Femur (tissue), 1 donor: ENCODE results near the gene ZNF695.
A peak's percentile ranks its signal among the peaks of the same experiment; 100 is the strongest.
"Not testable (repeated sequence)": the region's sequence is repeated elsewhere in the genome, so short reads cannot be mapped to it uniquely, and the experiment has no call there.

Experiments
- DNase-seq: peaks from one replicate; pipeline ENCODE4 v3.0.0-alpha.2; 2017

Gene ZNF695

DNA sequence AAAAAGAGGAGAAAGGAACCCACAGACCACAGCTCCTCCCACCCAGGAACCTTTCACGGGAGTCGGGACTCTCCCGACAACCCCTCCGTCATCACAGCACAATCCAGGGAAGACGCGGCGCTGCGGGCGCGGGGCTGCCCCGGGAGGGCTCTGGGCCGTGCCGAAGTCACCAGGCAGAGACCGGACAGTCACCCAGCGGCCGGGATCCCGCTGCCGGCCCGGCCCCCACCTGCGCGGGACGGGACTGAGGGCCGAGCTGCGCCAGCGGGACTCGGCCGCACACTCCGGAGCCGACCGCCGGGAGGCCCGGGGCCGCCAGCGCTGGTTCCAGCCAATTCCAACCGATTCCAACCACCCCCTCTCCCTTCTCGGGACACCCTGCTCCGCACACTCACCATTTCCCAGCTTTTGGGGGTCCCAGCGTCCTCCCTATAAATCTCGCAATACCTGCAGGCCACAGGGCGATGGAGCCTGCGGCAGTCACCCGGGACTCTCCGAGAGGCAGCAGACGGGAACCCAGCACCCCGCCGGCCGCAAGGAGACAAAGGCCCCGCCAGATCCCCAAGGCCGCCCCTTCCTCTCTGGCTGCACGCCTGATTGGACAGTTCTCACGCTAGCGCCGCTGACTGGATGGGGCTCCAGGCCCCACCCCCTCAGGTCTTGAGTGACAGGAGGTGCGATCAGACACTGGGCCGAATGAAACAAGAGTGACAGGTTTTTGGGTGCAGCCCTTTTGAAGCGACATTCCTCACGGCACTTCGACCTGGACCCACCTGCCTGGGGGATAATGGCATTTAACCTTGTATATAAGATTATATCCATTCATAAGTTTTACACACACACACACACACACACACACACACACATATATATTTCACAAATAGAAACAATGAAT lies at the start of gene ZNF695:
Gene ZNF695, minus strand, starts transcription at position 547 of the 895 bp plus-strand sequence. Its CDS starts 149 bp downstream, at position 398.
- peak; percentile 95 for DNase-seq

DNA sequence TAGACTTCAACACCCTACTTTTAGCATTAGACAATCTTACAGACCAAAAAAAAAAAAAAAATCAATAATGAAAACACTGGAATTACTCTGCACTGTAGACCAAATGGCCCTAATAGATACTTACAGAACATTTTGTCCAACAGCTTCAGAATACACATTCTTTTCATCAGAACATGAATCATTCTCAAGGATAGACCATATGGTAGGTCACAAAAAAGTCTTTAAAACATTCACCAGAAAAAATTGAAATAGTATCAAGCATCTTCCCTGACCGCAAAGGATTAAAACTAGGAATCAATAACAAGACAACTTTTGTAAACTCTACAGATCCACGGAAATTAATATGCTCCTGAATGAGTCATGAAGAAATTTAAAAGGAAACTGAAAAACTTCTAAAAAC lies 48.2 kb upstream of the ZNF695 start:
- DNase-seq = no peak

DNA sequence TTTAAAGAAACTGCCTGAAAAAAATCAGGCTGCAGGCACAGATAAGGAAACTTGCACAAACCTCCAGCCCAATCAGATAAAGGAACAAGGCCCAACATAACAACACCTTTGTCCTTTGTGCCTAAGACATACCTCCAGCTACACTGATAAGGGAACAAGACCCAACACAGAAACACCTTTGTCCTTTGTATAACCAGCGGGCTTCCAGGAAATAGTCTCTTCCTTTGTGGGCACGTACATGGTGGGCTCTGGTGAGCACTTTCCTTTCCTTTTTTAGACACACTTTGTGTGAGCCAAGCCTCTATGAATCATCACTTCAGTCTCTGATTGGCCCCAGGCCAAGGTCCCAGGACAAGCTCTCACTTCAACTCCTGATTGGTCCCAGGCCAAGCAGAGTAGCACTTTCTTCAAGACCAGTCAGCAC lies 47.1 kb upstream of the ZNF695 start:
- DNase-seq = no peak

DNA sequence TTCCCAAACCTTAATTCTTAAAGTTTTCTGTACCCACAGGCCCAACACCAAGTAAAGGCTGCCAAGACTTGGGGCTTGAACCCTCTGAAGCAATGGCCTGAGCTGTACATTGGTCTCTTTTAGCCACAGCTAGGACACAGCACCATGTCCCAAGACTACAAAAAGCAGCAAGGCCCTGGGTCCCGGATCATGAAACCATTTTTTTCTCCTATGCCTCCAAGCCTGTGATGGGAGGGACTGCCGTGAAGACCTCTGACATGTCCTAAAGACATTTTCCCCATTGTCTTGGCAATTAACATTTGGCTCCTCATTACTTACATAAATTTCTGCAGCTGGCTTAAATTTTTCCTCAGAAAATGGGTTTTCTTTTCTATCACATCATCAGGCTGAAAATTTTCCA lies 39.8 kb upstream of the ZNF695 start:
- DNase-seq = no peak

DNA sequence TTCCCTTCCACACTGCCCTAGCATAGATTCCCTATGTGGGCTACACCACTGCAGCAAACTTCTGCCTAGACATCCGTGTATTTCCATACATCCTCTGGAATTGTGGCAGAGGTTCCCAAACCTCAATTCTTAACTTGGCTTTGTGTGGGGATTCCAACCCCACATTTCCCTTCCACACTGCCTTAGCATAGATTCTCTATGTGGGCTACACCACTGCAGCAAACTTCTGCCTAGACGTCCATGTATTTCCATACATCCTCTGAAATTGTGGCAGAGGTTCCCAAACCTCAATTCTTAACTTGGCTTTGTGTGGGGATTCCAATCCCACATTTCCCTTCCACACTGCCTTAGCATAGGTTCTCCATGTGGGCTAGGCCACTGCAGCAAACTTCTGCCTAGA lies 39.4 kb upstream of the ZNF695 start:
- DNase-seq = no peak

DNA sequence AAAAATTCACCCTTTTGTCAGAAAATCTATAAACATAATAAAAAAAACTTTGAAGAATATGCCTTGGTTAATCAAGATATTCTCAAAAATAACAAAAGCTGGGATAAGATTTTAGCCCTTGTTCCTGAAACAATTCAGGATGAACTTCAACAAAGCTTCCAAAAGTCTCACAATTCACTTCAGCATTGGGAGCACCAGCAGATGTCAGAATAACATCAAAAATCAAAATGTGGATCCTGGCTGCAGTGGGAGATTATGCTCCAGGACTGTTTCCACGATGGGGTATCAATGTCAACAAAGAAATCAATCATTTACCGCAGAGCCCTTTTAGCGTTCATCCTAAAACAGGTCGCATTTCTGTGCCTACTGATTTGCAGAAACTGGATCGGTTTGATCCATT lies 35.5 kb upstream of the ZNF695 start:
- no peak for DNase-seq

DNA sequence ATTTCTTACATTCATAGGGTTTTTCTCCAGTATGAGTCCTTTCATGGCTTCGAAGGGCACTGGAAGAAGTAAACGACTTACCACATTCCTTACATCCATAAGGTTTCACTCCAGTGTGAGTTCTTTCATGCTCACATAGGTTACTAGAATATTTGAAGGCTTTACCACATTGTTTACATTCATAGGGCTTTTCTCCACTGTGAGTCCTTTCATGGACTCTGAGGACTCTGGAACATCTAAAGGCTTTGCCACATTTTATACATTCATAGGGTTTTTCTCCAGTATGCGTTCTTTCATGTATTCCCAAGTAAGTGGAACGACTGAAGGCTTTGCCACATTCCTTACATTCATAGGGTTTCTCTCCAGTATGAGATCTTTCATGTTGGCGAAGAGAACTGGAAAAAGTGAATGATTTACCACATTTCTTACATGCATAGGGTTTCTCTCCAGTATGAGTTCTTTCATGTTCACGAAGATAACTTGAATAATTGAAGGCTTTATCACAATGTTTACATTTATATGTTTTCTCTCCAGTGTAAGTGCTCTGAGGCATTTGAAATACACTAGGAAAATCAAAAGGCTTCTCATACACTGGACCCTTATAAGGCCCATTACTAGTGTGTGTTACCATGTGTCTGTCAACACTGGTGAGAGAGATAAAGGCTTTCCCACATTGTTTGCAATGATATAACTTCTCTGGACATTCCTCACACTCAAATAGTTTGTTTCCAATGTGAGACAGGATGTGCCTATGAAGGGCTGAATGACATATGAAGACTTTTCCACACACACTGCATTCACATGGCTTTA lies 29.9 kb upstream of the ZNF695 start:
- DNase-seq = no peak

DNA sequence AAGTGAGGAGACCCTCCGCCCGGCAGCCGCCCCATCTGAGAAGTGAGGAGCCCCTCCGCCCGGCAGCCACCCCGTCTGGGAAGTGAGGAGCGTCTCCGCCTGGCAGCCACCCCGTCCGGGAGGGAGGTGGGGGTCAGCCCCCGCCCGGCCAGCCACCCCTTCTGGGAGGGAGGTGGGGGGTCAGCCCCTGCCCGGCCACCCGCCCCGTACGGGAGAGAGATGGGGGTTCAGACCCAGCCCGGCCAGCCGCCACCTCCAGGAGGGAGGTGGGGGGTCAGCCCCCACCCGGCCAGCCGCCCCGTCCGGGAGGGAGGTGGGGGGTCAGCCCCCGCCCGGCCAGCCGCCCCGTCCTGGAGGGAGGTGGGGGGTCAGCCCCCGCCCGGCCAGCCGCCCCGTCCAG lies 24.4 kb upstream of the ZNF695 start:
- DNase-seq = not testable (repeated sequence)

DNA sequence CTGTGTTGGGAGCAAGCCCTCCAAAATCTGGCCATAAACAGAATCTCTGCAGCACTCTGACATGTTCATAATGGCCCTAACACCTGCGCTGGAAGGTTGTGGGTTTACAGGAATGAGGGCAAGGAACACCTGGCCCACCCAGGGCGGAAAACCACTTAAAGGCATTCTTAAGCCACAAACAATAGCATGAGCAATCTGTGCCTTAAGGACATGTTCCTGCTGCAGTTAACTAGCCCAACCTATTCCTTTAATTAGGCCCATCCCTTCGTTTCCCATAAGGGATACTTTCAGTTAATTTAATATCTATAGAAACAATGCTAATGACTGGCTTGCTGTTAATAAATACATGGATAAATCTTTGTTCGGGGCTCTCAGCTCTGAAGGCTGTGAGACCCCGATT lies 16.8 kb upstream of the ZNF695 start:
- not testable (repeated sequence) for DNase-seq

DNA sequence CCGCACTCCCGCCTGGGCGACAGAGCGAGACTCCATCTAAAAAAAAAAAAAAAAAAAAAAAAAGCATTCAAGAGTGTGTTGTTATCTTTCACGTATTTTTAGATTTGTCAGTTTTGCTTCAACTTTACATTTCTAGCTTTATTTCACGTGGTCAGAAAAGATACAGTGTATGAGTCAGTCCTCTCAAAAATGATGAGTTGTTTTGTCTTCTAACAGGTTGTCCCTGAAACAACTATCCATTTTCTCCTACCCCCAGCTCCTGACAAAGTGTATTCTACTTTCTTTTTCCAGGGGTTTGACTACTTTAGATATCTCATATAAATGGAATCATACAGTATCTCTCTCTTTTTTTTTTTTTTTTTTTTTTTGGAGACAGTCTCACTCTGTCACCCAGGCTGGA lies 5.5 kb upstream of the ZNF695 start:
- DNase-seq = no peak

DNA sequence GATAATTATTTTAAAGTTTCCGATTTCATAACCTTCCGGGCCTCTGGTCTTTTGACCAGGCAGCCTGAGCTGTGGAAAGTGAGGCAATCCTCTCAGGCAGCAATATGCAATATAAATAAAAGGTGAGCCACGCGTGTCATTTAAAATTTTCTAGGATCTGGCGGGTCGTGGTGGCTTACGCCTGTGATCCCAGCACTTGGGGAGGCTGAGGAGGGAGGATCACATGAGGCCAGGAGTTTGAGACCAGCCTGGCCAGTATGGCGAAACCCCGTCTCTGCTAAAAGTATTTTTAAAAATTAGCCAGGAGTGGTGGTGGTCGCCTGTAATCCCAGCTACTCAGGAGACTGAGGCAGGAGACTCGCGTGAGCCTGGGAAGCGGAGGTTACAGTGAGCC lies 546 bp upstream of the ZNF695 start:
- DNase-seq = no peak

DNA sequence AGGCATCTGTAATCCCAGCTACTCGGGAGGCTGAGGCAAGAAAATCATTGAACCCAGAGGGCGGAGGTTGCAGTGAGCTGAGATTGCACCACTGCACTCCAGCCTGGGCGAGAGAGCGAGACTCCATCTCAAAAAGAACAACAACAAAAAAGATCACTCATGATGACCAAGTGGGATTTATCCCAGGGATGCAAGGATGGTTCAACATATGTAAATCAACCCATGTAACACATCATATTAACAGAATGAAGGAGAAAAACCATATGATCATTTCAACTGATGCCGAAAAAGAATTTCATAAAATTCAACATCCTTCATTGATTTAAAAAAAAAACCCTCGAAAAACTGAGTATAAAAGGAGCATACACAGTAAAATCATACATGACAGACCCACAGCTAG lies 3.8 kb downstream of the ZNF695 start:
- not testable (repeated sequence) for DNase-seq

DNA sequence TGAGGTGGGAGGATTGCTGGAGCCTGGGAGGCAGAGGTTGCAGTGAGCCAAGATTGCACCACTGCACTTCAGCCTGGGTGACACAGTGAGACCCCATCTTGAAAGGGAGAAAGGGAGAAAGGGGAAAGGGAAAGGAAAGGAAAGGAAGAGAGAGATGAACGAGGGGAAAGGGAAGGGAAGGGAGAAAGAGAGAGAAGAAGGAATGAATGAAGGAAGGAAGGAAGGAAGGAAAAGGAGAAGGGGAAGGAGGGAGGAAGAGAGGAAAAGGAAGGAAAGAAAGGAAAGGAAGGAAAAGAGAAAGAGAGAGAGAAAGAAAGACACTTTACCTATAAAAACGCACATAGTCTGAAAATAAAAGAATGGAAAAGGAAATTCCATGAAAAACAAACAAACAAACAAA lies 18.0 kb downstream of the ZNF695 start:
- DNase-seq = no peak

DNA sequence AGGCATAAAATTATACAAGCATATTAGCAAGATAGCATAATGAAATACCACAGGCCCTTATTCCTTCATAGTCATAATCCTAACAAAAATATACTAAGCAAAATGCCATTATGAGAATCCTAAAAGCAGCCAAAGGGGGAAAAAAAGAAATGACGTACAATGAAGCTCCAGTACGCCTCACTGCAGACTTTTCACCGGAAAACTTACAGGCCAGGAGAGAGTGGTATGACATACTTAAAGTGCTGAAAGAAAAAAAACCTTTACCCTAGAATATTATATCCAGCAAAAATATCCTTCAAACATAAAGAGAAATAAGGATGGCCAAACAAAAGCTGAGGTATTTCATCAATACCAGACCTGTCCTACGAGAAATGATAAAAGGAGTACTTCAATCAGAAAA lies 19.5 kb downstream of the ZNF695 start:
- no peak for DNase-seq

DNA sequence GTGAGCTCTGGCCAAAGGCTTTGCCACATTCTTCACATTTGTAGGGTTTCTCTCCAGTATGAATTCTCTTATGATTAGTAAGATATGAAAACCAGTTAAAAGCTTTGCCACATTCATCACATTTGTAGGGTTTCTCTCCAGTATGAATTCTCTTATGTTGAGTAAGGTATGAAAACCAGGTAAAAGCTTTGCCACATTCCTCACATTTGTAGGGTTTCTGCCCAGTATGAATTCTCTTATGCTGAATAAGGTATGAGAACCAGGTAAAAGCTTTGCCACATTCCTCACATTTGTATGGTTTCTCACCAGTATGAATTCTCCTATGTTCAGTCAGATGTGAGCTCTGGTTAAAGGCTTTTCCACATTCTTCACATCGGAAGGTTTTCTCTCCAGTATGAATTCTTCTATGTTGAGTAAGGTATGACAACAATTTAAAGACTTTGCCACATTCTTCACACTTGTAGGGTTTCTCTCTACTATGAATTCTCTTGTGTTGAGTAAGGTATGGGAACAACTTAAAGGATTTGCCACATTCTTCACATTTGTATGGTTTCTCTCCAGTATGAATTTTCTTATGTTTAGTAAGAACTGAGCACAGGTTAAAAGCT lies 20.7 kb downstream of the ZNF695 start:
- no peak for DNase-seq

DNA sequence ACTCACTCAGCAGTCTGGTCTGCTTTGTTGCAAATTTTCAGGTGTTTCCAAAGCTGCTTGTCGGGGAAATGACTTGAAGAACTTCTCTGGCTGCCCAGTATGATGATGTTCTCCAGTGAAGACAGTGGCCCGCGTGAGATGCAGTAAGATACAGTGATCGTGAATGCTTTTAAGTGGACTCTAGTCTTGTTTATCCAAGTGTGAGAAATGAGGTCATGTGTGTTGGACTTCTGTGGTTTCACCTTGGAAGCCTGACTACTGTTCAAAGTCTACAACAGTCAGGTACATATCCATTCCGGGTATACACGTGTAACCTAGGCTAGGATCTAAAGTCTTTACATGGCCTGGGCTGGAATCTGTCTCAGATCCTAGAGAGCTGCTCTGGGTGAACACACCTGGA lies 29.1 kb downstream of the ZNF695 start:
- no peak for DNase-seq

DNA sequence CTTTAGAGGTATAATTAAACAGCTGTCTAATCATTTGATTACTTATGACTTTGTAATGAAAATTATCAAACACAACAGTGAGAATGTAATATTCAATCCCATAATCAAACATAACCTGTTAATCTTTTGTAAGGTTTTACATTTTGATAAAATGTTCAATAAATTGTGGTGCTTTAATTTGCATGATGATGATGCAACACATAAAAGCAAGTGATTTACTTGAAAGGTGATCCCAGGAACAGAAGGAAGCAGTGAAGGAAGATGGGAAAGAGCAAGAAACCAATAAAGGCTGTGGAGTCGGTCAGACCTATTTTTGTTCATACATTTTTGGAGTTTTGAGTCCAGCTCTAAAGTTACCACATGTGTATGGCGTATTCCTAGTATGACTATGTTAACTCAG lies 29.6 kb downstream of the ZNF695 start:
- DNase-seq = no peak

DNA sequence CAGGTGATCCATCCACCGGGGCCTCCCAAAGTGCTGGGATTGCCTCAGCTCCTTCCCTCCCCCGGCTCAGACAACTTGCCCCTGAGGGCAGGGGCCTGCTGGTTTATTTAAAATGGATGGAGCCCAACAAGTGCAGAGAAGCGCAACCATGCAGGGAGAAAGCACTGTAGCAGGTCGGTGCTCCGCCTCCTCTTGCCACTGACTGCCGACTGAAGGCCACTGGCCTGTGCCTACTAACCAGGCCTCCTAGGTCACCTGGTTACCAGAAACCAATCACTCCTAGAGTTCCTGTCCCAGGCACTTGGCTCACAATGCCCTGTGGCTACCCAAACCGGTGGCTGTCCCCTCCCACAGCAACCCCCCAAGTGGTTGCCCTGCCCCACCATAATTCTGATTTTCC lies 35.9 kb downstream of the ZNF695 start:
- no peak for DNase-seq

DNA sequence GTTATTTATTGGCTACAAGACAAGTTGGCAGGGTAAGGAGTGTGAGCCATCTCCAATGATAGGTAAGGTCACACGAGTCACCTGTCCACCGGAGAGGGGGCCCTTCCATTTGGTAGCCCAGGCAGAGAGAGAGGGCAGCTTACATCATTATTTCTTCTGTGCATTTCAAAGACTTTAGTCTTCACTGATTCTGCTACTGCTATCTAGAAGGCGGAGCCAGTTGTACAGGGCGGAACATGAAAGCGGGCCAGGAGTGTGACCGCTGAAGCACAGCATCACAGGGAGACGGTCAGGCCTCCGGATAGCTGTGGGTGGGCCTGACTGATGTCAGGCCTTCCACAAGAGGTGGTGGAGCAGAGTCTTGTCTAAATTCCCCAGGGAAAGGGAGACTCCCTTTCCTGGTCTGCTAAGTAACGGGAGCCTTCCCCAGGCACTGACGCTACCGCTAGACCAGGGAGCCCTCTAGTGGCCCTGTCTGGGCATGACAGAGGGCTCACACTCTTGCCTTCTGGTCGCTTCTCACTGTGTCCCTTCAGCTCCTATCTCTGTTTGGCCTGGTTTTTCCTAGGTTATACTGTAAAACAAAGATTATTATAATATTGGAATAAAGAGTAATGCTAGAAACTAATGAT lies 36.7 kb downstream of the ZNF695 start:
- no peak for DNase-seq

DNA sequence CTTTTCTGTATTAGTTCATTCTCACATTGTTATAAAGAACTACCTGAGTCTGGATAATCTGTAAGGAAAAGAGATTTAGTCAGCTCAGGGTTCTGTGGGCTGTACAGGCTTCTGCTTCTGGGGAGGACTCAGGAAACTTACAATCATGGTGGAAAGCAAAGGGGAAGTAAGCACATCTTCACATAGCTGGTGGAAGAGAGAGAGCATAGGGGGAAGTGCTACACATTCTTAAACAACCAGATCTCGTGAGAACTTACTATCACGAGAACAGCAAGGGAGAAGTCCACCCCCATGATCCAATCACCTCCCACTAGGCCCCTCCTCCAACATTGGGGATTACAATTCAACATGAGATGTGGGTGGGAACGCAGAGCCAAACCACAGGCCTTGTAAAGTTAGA lies 38.2 kb downstream of the ZNF695 start:
- no peak for DNase-seq

DNA sequence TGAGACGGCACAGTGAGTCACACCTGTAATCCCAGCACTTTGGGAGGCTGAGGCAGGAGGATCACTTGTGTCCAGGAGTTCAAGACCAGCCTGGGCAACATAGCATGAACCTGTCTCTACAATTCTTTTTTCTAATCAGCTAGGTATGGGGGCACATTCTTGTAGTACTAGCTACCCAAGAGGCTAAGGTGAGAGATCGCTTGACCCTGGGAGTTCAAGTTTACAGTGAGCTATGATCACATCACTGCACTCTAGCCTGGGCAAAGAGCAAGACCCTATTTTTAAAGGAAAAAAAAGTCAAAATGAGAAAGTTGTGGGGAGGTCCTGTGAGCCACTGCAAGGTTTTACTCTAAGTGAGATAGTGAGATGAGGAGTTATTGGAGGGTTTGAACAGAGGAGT lies 41.4 kb downstream of the ZNF695 start:
- no peak for DNase-seq

DNA sequence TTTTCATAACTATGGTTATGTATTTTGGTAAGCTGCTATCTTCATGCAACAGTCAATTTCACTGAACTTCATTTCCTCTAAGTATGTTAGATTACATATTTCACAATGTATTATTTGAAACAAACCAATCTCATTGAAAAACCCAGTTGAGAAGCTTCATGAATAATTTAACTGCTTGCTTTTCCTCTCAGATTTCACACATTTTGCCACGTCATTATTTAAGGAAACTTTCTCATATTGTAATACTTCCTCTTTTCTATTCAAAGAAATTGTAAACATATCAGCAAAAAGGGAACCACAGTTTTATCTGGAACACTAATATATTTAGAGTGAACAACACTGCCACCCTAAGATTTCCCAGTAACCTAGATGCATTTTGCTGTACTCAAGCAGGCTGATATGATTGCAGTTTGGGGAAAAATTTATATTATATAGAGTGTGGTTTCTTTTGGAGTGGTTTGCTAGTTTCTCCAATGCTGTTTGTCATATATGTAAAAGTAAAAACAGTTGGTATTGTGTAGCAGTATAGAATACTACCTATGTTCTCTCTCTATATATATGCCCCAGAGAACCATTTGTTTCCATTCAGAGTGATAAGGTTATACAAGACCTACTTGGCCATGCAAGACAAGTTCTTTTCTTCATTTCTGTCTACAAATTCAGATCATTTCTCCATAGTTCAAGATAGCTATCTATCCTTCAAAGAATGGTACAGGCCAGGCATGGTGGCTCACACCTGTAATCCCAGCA lies 47.7 kb downstream of the ZNF695 start:
- DNase-seq = no peak
